ENCODE results near the gene TBC1D17. TPM values are rescaled to one million over a fixed set of nuclear protein-coding genes. Genes with fewer than 3 reads are reported as not detected.

TBC1D17 gene
- polyA plus RNA-seq, 2 of the 4 experiments (the other 2 are of a cell fraction): 12.3 to 41.5 TPM

- Histone ChIP-seq H3K4me3 (peak within 1 kb of the TSS; percentile 89), H3K27ac (peak within 1 kb of the TSS; percentile 94 to 97), H3K4me2 (peak within 1 kb of the TSS; percentile 92), H3K4me1 (peaks cover 17% of the 10 kb centered on the region), H3K9me3 (no peaks in the 10 kb centered on the region)
- ChIA-PET POLR2A (interaction anchor here (0.7 to 1.6 kb wide), 14 partner anchors 11 to 209 kb away, joined by 3 to 18 read pairs (median 4); partner anchors contain the start of genes AKT1S1, PNKP, SCAF1 and TBC1D17), CTCF (interaction anchor here (0.8 to 1.8 kb wide), 9 partner anchors 9 to 178 kb away, joined by 3 to 7 read pairs (median 4); no protein-coding TSS in a partner anchor)
- no peak for FAIRE-seq
- peak; percentile 96 to 97 for DNase-seq (ENCODE audit: low read depth in 1 of 2, low spot score in 1 of 2)
- TF ChIP-seq HEYL (CRISPR knock-in tag; IDR thresholded peaks at IDR 0.05) (no peak), BCL3 (IDR thresholded peaks at IDR 0.05) (0 out of 3 replicates have a peak, but pooled peaks have one; percentile 51), GATA3 (IDR thresholded peaks at IDR 0.05; ENCODE audit: borderline replicate concordance) (peak; percentile 85), POLR2A (IDR thresholded peaks at IDR 0.05; ENCODE audit: low read length) (peak; percentile 44), CTCF (IDR thresholded peaks at IDR 0.05) (no peak), PBX3 (IDR thresholded peaks at IDR 0.05) (peak; percentile 49; the same call in 1 of the 2 replicates), FOSL2 (IDR thresholded peaks at IDR 0.05) (no peak), FOSL2 (CRISPR knock-in tag; IDR thresholded peaks at IDR 0.05) (peak; percentile 4; the same call in 1 of the 2 replicates), KDM5A (IDR thresholded peaks at IDR 0.05) (no peak), MAX (IDR thresholded peaks at IDR 0.05) (peak; percentile 66), BHLHE40 (IDR thresholded peaks at IDR 0.05; ENCODE audit: low read depth, low read length) (peak; percentile 89), USF2 (IDR thresholded peaks at IDR 0.05) (0 out of 2 replicates have a peak, but pooled peaks have one; percentile 5), RFX5 (IDR thresholded peaks at IDR 0.05) (peak; percentile 40; the same call in 1 of the 2 replicates), EP300 (IDR thresholded peaks at IDR 0.05) (no peak), PHF8 (IDR thresholded peaks at IDR 0.05; ENCODE audit: borderline replicate concordance, low read depth) (peak; percentile 89), E2F6 (IDR thresholded peaks at IDR 0.05; ENCODE audit: borderline replicate concordance, low read depth) (peak; percentile 65), TFCP2L1 (CRISPR knock-in tag; IDR thresholded peaks at IDR 0.05) (0 out of 2 replicates have a peak, but pooled peaks have one; percentile 53), ZSCAN20 (CRISPR knock-in tag; IDR thresholded peaks at IDR 0.05) (no peak), JUN (IDR thresholded peaks at IDR 0.05) (peak; percentile 80 to 83; a peak in 3 of 5 replicates)
- peak; percentile 76 to 84 for ATAC-seq
- under 1% methylated on average over 44 of the region's 98 CpGs for WGBS (ENCODE audit: missing lambda C conversion rate)
Observed at GRCh38 chr19:49850487-49851342, 26.8 kb upstream of the TBC1D17 start, which contains the start of gene PTOV1. Gene PTOV1, plus strand, starts transcription at chr19:49851159.

All from A549 (cell line).